HG03066 (cell line): Measurements from ENCODE around the gene KRTAP2-4.
"Not testable (repeated sequence)": the region's sequence is repeated elsewhere in the genome, so short reads cannot be mapped to it uniquely, and the experiment has no call there.

ENCODE experiments used
- ATAC-seq: cut with Tn5 transposase; IDR thresholded peaks from one replicate; pipeline ENCODE4 v1.9.1; 2021; ENCODE audit warnings: low read depth; ENCODE audit not compliant: unreplicated experiment

Gene KRTAP2-4, protein sequence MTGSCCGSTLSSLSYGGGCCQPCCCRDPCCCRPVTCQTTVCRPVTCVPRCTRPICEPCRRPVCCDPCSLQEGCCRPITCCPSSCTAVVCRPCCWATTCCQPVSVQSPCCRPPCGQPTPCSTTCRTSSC

GRCh38 chr17:41065829-41066624, at the start of gene KRTAP2-4:
TSS of gene KRTAP2-4 (minus strand) at chr17:41065879. CDS start at chr17:41065845, 34 bp downstream.
- no peak for ATAC-seq

DNA sequence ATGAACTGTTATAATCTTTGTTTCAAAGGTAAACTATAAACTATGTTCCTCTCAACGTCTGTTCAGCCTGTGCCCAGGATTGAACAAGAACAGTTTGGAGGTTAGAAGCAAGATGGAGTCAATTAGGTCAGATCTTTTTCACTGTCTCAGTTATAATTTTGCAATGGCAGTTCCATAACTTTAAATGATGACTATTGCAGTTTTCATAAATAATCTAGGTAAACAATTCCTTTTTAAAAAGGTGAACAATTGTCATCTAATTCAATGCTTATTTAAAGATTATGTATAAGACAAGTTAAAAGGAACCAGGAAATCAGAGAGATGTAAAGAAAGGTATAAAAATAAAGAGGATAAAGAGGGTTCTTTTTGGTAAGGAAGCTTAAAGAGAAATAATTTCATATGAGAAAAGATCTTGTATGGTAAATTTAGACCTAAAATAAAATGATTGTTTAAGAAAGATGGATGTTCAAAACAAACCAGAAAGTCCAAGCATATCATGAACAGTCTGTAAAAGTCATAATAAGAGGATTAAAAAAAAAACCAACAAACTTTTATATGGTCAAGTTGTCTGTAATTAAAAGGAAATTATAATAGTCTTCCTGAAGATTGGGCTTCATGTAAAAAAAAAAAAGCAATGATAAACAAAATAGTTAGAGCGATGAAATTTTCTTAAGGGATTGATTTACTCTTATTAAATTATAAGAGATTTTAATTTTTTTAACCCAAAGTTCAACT, 45.6 kb upstream of the KRTAP2-4 start:
- ATAC-seq: no peak

GRCh38 chr17:41108728-41109386, 43.2 kb upstream of the KRTAP2-4 start:
- ATAC-seq: not testable (repeated sequence)

DNA sequence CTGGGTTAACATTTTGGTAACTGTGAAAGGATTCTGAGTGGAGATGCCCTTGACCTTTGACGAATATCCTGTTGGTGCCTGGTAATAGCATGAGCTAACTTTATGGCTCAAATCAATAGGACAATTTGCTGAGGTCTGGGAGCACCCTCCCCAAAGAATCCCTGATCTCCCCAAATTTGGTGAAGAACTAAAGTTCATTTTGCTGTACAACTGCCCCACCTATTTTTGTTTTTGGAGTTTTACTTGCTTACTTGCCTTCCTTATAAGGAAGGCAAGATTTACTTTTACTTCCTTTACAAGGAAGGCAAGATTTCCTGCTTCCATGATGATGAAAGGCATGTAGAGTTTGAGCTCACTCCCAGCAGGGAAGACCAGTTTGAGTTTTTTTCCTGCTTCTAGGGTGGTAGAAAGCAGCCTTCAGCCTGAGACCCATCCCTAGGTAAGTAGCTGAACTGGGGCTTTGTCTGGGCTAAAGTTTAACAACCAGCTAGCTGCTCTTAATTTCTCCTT, 42.3 kb upstream of the KRTAP2-4 start:
- no peak for ATAC-seq

GRCh38 chr17:41105347-41105746, 39.7 kb upstream of the KRTAP2-4 start, which contains the start of gene KRTAP4-9:
TSS of gene KRTAP4-9 (plus strand) at chr17:41105389. CDS start at chr17:41105389, 0 bp downstream.
- ATAC-seq: not testable (repeated sequence)

DNA sequence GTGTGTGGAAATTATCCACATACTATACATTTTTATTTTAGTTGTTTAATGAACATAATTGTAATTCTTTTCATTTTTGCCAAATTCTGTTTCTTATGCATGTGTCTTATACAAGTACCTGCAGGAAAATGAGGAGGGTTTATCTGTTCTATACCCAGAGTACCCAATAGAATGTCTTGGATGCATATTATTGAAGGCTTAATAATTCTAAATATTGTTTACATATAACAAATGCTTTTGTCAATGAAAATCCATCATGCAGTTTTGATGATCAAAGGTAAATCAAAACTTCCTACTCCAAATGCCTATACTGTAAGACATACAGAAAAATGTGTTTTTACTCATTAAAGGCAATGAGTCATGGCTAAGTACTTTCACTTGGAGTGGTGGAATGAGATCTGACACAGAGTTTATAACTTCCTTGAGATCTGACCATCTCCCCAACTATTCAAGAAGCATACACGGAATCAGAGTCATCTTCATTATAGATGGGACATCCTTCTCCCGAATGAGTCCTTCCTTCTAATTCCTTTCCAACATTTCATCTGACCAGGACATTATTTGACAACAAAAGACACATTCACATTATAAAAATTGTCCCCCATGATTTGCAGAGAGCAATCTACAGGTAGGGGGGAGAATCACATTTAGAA, 38.8 kb upstream of the KRTAP2-4 start:
- ATAC-seq: not testable (repeated sequence)

- no peak for ATAC-seq
Observed at GRCh38 chr17:41103896-41104295, 38.2 kb upstream of the KRTAP2-4 start.

DNA sequence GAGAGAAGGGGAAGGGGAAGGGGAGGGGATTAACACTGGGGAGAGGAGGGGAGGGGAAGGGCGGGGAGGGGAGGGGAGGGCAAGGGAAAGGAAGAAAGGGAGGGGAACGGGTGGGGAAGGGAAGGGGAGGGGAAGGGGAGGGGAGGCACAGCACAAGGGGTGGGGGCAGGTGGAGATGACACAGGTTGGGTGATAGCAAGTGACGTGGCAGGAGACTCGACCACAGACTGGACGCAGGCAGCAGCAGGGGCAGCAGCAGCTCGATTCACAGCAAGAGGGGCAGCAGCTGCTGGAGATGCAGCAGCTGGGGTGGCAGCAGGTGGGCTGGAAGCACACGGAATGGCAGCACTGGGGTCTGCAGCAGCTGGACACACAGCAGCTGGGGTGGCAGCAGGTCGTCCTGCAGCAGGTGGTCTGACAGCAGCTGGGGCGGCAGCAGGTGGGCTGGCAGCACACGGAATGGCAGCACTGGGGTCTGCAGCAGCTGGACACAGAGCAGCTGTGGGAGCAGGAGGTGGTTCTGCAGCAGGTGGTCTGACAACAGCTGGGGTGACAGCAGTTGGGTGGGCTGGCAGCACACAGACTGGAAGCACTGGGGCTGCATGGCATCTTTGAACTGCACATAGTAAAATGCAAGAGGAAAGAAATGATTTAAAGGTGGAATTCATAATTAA, 36.0 kb upstream of the KRTAP2-4 start, which contains the start of gene KRTAP4-16:
Gene KRTAP4-16, minus strand, starts transcription at position 624 of the 674 bp plus-strand sequence. Its CDS starts 0 bp downstream, at position 624.
- no peak for ATAC-seq

GRCh38 chr17:41099682-41100480, 34.2 kb upstream of the KRTAP2-4 start:
- not testable (repeated sequence) for ATAC-seq

GRCh38 chr17:41098481-41098880, 32.8 kb upstream of the KRTAP2-4 start:
- ATAC-seq: no peak

DNA sequence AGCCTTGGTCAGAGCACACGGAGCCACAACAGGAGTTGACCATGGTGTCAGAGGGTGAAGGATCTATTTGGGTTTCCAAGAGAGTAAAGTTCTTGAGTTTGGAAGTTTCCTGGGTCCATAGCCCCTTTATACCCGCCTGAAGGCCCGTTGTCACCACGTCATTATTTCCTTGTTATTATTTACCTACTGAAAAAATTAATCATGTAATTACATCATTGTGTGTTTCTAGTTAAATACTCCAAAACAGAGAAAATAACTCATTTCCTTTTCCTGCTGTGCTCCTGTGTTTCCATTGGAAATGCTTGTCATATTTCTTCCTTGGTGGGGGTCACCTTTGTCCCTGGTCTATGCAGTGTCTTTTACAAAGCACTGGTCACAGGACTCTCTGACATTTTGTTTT, 32.4 kb upstream of the KRTAP2-4 start, which contains the start of gene KRTAP4-8:
Gene KRTAP4-8, minus strand, starts transcription at position 101 of the 400 bp plus-strand sequence. Its CDS starts 58 bp downstream, at position 43.
- no peak for ATAC-seq

DNA sequence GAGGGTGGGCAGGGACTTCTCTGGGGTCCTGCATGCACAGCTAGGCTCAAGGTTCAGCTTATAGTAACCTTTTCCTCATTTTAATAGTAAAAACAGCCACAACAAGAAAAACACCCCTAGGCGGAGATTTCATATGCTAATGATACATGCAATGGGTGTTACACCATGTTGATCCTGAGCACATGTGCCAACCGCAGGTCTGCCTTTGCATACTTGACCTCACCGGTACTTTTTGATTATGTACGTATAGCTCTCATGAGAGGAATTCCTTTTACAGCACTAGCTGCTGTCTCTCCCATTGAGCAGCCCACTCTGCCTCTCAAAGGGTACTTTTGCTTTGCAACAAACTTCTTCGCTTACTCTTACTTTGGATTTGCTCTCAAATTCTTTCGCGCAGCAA, 30.4 kb upstream of the KRTAP2-4 start:
- no peak for ATAC-seq

GRCh38 chr17:41088760-41089352, 23.2 kb upstream of the KRTAP2-4 start:
- ATAC-seq: not testable (repeated sequence)

DNA sequence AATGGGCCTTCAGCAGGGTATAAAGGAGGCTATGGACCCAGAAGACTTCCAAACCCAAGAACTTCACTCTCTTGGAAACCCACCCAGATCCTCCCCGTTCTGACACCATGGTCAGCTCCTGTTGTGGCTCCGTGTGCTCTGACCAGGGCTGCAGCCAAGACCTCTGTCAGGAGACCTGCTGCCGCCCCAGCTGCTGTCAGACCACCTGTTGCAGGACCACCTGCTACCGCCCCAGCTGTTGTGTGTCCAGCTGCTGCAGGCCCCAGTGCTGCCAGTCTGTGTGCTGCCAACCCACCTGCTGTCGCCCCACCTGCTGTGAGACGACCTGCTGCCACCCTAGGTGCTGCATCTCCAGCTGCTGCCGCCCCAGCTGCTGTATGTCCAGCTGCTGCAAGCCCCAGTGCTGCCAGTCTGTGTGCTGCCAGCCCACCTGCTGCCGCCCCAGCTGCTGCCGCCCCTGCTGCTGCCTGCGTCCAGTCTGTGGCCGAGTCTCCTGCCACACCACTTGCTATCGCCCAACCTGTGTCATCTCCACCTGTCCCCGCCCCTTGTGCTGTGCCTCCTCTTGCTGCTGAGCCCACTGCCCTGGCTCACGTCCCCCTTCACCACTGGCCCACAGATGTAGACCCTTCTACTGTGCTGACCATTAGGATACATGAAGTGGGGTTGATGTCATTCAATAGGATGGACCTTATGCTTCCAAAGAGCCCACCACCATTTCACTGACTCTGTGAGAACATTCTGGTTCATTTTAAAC, 18.6 kb upstream of the KRTAP2-4 start, which contains the start of gene KRTAP4-7:
Gene KRTAP4-7, plus strand, starts transcription at position 51 of the 757 bp plus-strand sequence. Its CDS starts 57 bp downstream, at position 108.
- ATAC-seq: not testable (repeated sequence)

DNA sequence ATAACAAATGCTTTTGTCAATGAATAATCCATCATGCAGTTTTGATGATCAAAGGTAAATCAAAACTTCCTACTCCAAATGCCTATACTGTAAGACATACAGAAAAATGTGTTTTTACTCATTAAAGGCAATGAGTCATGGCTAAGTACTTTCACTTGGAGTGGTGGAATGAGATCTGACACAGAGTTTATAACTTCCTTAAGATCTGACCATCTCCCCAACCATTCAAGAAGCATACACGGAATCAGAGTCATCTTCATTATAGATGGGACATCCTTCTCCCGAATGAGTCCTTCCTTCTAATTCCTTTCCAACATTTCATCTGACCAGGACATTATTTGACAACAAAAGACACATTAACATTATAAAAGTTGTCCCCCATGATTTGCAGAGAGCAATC, 17.7 kb upstream of the KRTAP2-4 start:
- ATAC-seq: not testable (repeated sequence)

GRCh38 chr17:41082626-41083025, 16.9 kb upstream of the KRTAP2-4 start:
- ATAC-seq: no peak

GRCh38 chr17:41076788-41077187, 11.1 kb upstream of the KRTAP2-4 start:
- ATAC-seq: no peak
